ENCODE results near the gene CENPN. TPM values are rescaled to one million over a fixed set of nuclear protein-coding genes. Genes with fewer than 3 reads are reported as not detected.
A peak's percentile ranks its signal among the peaks of the same experiment; 100 is the strongest.

The CENPN gene
- total and polyA plus RNA-seq, 2 of the 13 experiments (the other 11 are each of a cell fraction or from before 2014, with no cell fraction given) = 29.7 to 129 TPM

DNA sequence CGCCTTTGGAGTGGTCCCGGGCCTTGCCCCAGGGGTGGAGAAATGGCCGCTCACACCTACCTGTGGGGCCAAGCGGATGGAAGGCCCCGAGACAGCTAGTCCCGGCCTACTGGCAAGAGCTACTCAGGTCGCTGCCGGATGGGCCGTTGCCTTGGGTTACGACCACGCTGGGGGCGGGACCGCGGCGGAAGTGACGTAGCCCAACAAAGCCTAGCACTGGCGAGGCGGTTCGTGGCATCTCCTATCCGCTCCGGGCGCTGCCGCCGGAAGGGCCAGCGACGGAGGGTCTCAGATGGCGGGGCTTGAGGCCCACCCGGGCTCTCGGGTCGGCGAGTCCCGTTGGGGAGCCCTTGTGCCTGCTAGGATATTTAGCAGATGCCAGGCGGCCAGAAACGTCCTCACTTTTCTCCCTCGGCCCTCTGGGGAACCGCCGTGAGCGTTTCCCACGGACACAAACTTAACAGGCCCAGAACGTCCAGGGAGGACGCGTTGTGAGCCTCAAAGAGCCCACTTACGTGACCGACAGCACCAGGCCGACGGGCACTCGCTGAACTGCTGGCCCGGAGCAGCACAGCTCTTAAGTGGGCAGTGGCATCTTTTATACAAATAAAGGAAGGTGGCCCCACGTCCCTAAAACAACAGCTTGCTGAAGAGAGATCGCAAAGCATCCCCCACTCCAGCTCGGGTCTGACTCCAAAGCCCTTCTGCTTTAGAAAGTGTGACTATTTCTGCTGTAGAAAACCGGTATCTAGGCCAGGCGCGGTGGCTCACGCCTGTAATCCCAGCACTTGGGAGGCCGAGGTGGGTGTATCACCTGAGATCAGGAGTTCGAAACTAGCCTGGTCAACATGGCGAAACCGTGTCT, 70.3 kb downstream of the CENPN start, which contains the start of gene C16orf46 (continued):
- TF ChIP-seq SOX6 (IDR thresholded peaks at IDR 0.05) (no peak), SOX6 (CRISPR knock-in tag; IDR thresholded peaks at IDR 0.05) (peak; percentile 62; the same call in 1 of the 2 replicates), SAFB2 (CRISPR knock-in tag; IDR thresholded peaks at IDR 0.05; ENCODE audit: borderline replicate concordance, low read depth) (peak; percentile 38; the same call in 1 of the 2 replicates), KLF11 (CRISPR knock-in tag; IDR thresholded peaks at IDR 0.05) (peak; percentile 78; the same call in 1 of the 2 replicates), FOSL2 (CRISPR knock-in tag; IDR thresholded peaks at IDR 0.05) (peak; percentile 42; the same call in 1 of the 2 replicates), HIVEP1 (CRISPR knock-in tag; IDR thresholded peaks at IDR 0.05) (peak; percentile 99), HOXA7 (CRISPR knock-in tag; IDR thresholded peaks at IDR 0.05) (no peak), ZNF724P (CRISPR knock-in tag; IDR thresholded peaks at IDR 0.05; ENCODE audit: borderline replicate concordance) (0 out of 2 replicates have a peak, but pooled peaks have one; percentile 75), RBFOX2 (IDR thresholded peaks at IDR 0.05; ENCODE audit: low read depth, low read length) (peak; percentile 96), ZNF83 (CRISPR knock-in tag; IDR thresholded peaks at IDR 0.05; ENCODE audit: borderline replicate concordance) (0 out of 2 replicates have a peak, but pooled peaks have one; percentile 30), ZNF343 (CRISPR knock-in tag; IDR thresholded peaks at IDR 0.05) (no peak), TARDBP (CRISPR knock-in tag; IDR thresholded peaks at IDR 0.05) (peak; percentile 92), RXRB (CRISPR knock-in tag; IDR thresholded peaks at IDR 0.05; ENCODE audit: borderline replicate concordance) (peak; percentile 41), TRIM24 (CRISPR knock-in tag; IDR thresholded peaks at IDR 0.05) (no peak), U2AF1 (optimal IDR thresholded peaks at IDR 0.05; ENCODE audit: low read depth, low read length) (no peak), JUND (CRISPR knock-in tag; IDR thresholded peaks at IDR 0.05) (no peak), GABPA (IDR thresholded peaks at IDR 0.05; ENCODE audit: low read depth, low read length) (peak; percentile 93), GABPA (CRISPR knock-in tag; IDR thresholded peaks at IDR 0.05; ENCODE audit: low read depth) (peak; percentile 98), ZNF468 (CRISPR knock-in tag; IDR thresholded peaks at IDR 0.05) (peak; percentile 88; the same call in 1 of the 2 replicates)
- TF ChIP-seq, protein P1, sequence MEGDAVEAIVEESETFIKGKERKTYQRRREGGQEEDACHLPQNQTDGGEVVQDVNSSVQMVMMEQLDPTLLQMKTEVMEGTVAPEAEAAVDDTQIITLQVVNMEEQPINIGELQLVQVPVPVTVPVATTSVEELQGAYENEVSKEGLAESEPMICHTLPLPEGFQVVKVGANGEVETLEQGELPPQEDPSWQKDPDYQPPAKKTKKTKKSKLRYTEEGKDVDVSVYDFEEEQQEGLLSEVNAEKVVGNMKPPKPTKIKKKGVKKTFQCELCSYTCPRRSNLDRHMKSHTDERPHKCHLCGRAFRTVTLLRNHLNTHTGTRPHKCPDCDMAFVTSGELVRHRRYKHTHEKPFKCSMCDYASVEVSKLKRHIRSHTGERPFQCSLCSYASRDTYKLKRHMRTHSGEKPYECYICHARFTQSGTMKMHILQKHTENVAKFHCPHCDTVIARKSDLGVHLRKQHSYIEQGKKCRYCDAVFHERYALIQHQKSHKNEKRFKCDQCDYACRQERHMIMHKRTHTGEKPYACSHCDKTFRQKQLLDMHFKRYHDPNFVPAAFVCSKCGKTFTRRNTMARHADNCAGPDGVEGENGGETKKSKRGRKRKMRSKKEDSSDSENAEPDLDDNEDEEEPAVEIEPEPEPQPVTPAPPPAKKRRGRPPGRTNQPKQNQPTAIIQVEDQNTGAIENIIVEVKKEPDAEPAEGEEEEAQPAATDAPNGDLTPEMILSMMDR (CRISPR knock-in tag; IDR thresholded peaks at IDR 0.05) = 0 out of 2 replicates have a peak, but pooled peaks have one; percentile 35
- TF ChIP-seq, protein P2, sequence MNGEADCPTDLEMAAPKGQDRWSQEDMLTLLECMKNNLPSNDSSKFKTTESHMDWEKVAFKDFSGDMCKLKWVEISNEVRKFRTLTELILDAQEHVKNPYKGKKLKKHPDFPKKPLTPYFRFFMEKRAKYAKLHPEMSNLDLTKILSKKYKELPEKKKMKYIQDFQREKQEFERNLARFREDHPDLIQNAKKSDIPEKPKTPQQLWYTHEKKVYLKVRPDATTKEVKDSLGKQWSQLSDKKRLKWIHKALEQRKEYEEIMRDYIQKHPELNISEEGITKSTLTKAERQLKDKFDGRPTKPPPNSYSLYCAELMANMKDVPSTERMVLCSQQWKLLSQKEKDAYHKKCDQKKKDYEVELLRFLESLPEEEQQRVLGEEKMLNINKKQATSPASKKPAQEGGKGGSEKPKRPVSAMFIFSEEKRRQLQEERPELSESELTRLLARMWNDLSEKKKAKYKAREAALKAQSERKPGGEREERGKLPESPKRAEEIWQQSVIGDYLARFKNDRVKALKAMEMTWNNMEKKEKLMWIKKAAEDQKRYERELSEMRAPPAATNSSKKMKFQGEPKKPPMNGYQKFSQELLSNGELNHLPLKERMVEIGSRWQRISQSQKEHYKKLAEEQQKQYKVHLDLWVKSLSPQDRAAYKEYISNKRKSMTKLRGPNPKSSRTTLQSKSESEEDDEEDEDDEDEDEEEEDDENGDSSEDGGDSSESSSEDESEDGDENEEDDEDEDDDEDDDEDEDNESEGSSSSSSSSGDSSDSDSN (CRISPR knock-in tag; IDR thresholded peaks at IDR 0.05) = peak; percentile 91
- TF ChIP-seq, protein P3, sequence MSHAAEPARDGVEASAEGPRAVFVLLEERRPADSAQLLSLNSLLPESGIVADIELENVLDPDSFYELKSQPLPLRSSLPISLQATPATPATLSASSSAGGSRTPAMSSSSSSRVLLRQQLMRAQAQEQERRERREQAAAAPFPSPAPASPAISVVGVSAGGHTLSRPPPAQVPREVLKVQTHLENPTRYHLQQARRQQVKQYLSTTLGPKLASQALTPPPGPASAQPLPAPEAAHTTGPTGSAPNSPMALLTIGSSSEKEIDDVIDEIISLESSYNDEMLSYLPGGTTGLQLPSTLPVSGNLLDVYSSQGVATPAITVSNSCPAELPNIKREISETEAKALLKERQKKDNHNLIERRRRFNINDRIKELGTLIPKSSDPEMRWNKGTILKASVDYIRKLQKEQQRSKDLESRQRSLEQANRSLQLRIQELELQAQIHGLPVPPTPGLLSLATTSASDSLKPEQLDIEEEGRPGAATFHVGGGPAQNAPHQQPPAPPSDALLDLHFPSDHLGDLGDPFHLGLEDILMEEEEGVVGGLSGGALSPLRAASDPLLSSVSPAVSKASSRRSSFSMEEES (CRISPR knock-in tag; IDR thresholded peaks at IDR 0.05) = peak; percentile 48
- TF ChIP-seq, protein P4, sequence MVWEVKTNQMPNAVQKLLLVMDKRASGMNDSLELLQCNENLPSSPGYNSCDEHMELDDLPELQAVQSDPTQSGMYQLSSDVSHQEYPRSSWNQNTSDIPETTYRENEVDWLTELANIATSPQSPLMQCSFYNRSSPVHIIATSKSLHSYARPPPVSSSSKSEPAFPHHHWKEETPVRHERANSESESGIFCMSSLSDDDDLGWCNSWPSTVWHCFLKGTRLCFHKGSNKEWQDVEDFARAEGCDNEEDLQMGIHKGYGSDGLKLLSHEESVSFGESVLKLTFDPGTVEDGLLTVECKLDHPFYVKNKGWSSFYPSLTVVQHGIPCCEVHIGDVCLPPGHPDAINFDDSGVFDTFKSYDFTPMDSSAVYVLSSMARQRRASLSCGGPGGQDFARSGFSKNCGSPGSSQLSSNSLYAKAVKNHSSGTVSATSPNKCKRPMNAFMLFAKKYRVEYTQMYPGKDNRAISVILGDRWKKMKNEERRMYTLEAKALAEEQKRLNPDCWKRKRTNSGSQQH (CRISPR knock-in tag; IDR thresholded peaks at IDR 0.05; ENCODE audit: low read depth) = peak; percentile 68; the same call in 1 of the 2 replicates

All from HepG2 (cell line).